ENCODE measurements around the gene CDC37. TPM values are rescaled to one million over a fixed set of nuclear protein-coding genes. Genes with fewer than 3 reads are reported as not detected.

Gene CDC37
- total and polyA plus RNA-seq, 5 donors from 2014 or later: 53.4 to 229 (median 64.6) TPM

GRCh38 chr19:10424011-10424637, 20.8 kb upstream of the CDC37 start:
- Mint-ChIP-seq H3K27me3 (peaks cover 58% of the 10 kb centered on the region), H3K4me3 (peak overlapping the region in 3 of 4 donors; percentile 66 to 88 (median 84)), H3K36me3 (no peaks in the 10 kb centered on the region), H3K4me1 (peaks cover 13 to 76% (median 44%) of the 10 kb centered on the region in 4 donors), H3K27ac (peak overlapping the region; percentile 76 to 95 (median 88)), H3K9me3 (peaks cover 0 to 7% (median 2%) of the 10 kb centered on the region in 7 donors)
- Histone ChIP-seq H3K4me1 (ENCODE audit: control insufficient read depth, insufficient read depth, low read length, poor library complexity, severe bottlenecking) (peaks cover 78% of the 10 kb centered on the region), H3K27ac (ENCODE audit: insufficient read depth, low read length, poor library complexity, severe bottlenecking) (peak overlapping the region; percentile 65), H3K36me3 (ENCODE audit: control insufficient read depth, insufficient read depth, low read length) (no peaks in the 10 kb centered on the region), H3K9me3 (ENCODE audit: control insufficient read depth in 2 of 2, low read length in 2 of 2) (no peaks in the 10 kb centered on the region), H3K27me3 (ENCODE audit: control insufficient read depth, insufficient read depth, low read length) (peaks cover 20% of the 10 kb centered on the region), H3K4me3 (ENCODE audit: low read depth, low read length) (peak overlapping the region; percentile 21)
- ATAC-seq (ENCODE audit: low read depth in 2 of 2) (peak in 1 of 2 donors; percentile 9), DNase-seq (peak; percentile 42 to 65 (median 61))

DNA sequence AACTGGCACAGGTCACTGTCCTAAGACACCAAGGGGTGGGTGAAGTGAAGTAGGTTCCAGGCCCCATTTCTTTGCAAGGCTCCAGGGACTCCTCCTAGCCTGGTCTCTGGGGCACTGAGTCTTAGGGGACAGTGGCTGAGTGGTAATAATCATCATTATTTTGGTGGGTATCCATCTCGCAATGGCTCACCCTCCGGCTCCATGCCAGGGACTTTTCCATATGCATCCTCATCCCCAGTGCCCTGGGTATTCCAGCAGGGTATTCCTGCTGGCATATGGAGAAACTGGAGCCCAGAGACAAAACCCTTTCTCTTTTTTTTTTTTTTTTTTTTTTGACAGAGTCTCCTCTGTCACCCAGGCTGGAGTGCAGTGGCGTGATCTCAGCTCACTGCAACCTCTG, 19.5 kb upstream of the CDC37 start:
- Histone ChIP-seq H3K27ac (ENCODE audit: insufficient read depth, low read length, poor library complexity, severe bottlenecking) (no peak overlapping the region), H3K27me3 (ENCODE audit: control insufficient read depth, insufficient read depth, low read length) (peaks cover 25% of the 10 kb centered on the region), H3K36me3 (ENCODE audit: control insufficient read depth, insufficient read depth, low read length) (no peaks in the 10 kb centered on the region), H3K9me3 (ENCODE audit: control insufficient read depth in 2 of 2, low read length in 2 of 2) (no peaks in the 10 kb centered on the region), H3K4me1 (ENCODE audit: control insufficient read depth, insufficient read depth, low read length, poor library complexity, severe bottlenecking) (peaks cover 76% of the 10 kb centered on the region), H3K4me3 (ENCODE audit: low read depth, low read length) (no peak overlapping the region)
- H3K27me3 Mint-ChIP-seq: peaks cover 58% of the 10 kb centered on the region
- H3K4me3 Mint-ChIP-seq: peak overlapping the region in 2 of 4 donors; percentile 62 to 88
- H3K36me3 Mint-ChIP-seq: no peaks in the 10 kb centered on the region
- DNase-seq (no peak), ATAC-seq (ENCODE audit: low read depth in 2 of 2) (no peak)
- H3K9me3 Mint-ChIP-seq: peaks cover 0 to 8% (median 0%) of the 10 kb centered on the region in 7 donors
- peaks cover 6 to 73% (median 41%) of the 10 kb centered on the region in 4 donors for H3K4me1 Mint-ChIP-seq
- no peak overlapping the region for H3K27ac Mint-ChIP-seq

- peaks cover 25% of the 10 kb centered on the region for H3K27me3 ChIP-seq (ENCODE audit: control insufficient read depth, insufficient read depth, low read length)
- H3K27me3 Mint-ChIP-seq: peaks cover 57% of the 10 kb centered on the region
- no peaks in the 10 kb centered on the region for H3K36me3 ChIP-seq (ENCODE audit: control insufficient read depth, insufficient read depth, low read length)
Observed at GRCh38 chr19:10422046-10422461, 18.7 kb upstream of the CDC37 start.

DNA sequence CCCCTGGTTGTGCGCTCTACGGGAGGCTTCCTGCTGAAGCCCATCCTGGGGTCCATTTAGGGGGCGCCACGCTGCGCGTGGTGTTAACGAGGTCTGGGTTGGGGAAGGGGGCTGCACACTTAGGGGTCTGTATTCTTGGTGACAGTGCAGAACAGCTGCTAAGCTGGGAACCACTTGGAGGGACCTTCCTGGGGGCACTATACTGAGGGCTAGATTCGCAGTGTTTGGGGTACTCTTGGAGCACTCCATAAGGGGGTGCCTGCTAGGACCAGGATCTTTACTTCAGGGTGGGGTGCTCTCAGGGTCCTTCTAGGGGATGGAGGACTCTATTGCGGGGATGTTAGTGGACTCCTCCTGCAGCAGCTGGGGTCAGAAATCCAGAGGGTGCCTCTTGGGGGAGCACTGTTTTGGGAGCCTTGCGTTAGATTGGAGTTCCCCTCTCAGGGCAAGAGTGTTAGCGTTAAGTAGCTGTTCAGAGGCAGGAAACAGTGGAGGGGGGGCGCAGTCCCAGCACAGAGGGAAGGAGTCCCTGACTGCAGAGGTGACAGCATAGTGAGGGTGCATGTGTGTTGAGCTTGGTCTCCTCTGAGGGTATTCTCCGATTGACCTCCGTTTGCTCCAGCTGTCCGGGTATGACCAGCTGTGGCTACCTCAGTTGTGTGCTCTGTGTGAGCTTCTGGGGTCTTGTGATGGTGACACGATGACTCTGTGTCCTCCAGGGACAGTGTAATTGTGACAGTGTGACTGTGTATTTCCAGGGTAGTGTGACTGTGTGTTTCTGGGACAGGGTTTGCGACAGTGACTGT, 18.1 kb upstream of the CDC37 start:
- no peaks in the 10 kb centered on the region for H3K9me3 ChIP-seq (ENCODE audit: control insufficient read depth in 2 of 2, low read length in 2 of 2)
- peak overlapping the region; percentile 37 for H3K4me3 ChIP-seq (ENCODE audit: low read depth, low read length)
- peaks cover 0 to 11% (median 0%) of the 10 kb centered on the region in 7 donors for H3K9me3 Mint-ChIP-seq
- H3K4me1 Mint-ChIP-seq: peaks cover 6 to 70% (median 36%) of the 10 kb centered on the region in 4 donors
- H3K4me3 Mint-ChIP-seq: peak overlapping the region; percentile 11 to 88 (median 61)
- no peak overlapping the region for H3K27ac ChIP-seq (ENCODE audit: insufficient read depth, low read length, poor library complexity, severe bottlenecking)
- peaks cover 72% of the 10 kb centered on the region for H3K4me1 ChIP-seq (ENCODE audit: control insufficient read depth, insufficient read depth, low read length, poor library complexity, severe bottlenecking)
- H3K36me3 Mint-ChIP-seq: no peaks in the 10 kb centered on the region
- H3K27me3 ChIP-seq (ENCODE audit: control insufficient read depth, insufficient read depth, low read length): peaks cover 25% of the 10 kb centered on the region
- ATAC-seq (ENCODE audit: low read depth in 2 of 2): no peak
- DNase-seq: no peak
- no peaks in the 10 kb centered on the region for H3K36me3 ChIP-seq (ENCODE audit: control insufficient read depth, insufficient read depth, low read length)
- H3K27ac Mint-ChIP-seq: peak overlapping the region in 2 of 3 donors; percentile 51 to 54
- H3K27me3 Mint-ChIP-seq: peaks cover 63% of the 10 kb centered on the region

More at GRCh38 chr19:10422046-10422461, 18.7 kb upstream of the CDC37 start:
- Histone ChIP-seq H3K9me3 (ENCODE audit: control insufficient read depth in 2 of 2, low read length in 2 of 2) (no peaks in the 10 kb centered on the region), H3K4me3 (ENCODE audit: low read depth, low read length) (peak overlapping the region; percentile 37), H3K4me1 (ENCODE audit: control insufficient read depth, insufficient read depth, low read length, poor library complexity, severe bottlenecking) (peaks cover 71% of the 10 kb centered on the region), H3K27ac (ENCODE audit: insufficient read depth, low read length, poor library complexity, severe bottlenecking) (no peak overlapping the region)
- Mint-ChIP-seq H3K27ac (peak overlapping the region in 1 of 3 donors; percentile 54), H3K4me3 (peak overlapping the region in 3 of 4 donors; percentile 23 to 88 (median 67)), H3K36me3 (no peaks in the 10 kb centered on the region), H3K9me3 (peaks cover 0 to 8% (median 0%) of the 10 kb centered on the region in 7 donors), H3K4me1 (peaks cover 6 to 68% (median 34%) of the 10 kb centered on the region in 4 donors)
- no peak for DNase-seq
- ATAC-seq (ENCODE audit: low read depth in 2 of 2): no peak

- ATAC-seq (ENCODE audit: low read depth in 2 of 2) (no peak), DNase-seq (peak in 2 of 3 donors; percentile 58 to 79)
- H3K36me3 ChIP-seq (ENCODE audit: control insufficient read depth, insufficient read depth, low read length): no peaks in the 10 kb centered on the region
- H3K4me1 ChIP-seq (ENCODE audit: control insufficient read depth, insufficient read depth, low read length, poor library complexity, severe bottlenecking): peaks cover 75% of the 10 kb centered on the region
- Mint-ChIP-seq H3K4me3 (peak within 1 kb of the TSS; percentile 76 to 97 (median 87)), H3K36me3 (no peaks in the 10 kb centered on the region), H3K9me3 (peaks cover 0 to 11% (median 0%) of the 10 kb centered on the region in 7 donors), H3K4me1 (peaks cover 6 to 75% (median 39%) of the 10 kb centered on the region in 4 donors), H3K27me3 (peaks cover 64% of the 10 kb centered on the region), H3K27ac (peak within 1 kb of the TSS in 2 of 3 donors; percentile 78 to 95)
- H3K9me3 ChIP-seq (ENCODE audit: control insufficient read depth in 2 of 2, low read length in 2 of 2): no peaks in the 10 kb centered on the region
- peaks cover 25% of the 10 kb centered on the region for H3K27me3 ChIP-seq (ENCODE audit: control insufficient read depth, insufficient read depth, low read length)
- H3K4me3 ChIP-seq (ENCODE audit: low read depth, low read length): peak within 1 kb of the TSS; percentile 52
- no peak within 1 kb of the TSS for H3K27ac ChIP-seq (ENCODE audit: insufficient read depth, low read length, poor library complexity, severe bottlenecking)
Observed at GRCh38 chr19:10420444-10421239, 17.3 kb upstream of the CDC37 start, which contains the start of gene PDE4A. TSS of gene PDE4A (plus strand) at chr19:10420538. CDS start at chr19:10420765, 227 bp downstream.

DNA sequence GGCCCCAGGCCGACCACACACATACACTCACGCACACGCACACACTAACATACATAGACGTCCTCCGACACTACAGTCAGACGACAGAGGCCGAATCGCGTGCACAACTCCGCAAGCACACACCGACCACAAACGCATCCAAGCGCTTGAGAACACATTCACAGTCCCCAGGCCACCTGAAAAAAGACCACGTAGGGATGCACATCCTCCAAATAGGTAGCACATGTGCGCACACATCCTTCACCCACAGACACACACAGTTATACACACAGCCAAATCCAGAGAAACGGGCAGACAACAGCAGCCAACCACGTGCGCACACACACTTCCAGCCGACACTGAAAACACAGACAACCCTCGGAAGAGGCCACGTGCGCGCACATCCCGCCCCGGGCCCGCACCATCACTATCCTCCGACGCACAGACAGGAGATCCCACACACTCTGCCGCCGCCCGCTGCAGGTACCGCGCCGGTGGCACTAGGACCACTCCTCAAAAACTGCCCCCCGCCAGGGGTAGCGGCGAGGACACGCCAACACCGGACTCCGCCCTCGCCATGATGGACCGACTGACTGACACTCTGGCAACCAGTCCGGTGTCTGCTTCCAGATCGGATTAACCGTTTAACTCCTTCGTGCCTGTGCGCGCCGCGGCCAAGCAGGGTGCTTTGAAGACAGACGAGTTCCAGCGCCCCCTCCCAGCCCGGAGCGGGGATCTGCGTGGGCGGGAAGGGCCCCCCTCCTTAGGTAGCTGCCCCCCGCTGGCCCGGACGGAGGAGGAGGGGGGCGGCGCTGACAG, 16.5 kb upstream of the CDC37 start:
- H3K4me1 ChIP-seq (ENCODE audit: control insufficient read depth, insufficient read depth, low read length, poor library complexity, severe bottlenecking): peaks cover 67% of the 10 kb centered on the region
- H3K27me3 ChIP-seq (ENCODE audit: control insufficient read depth, insufficient read depth, low read length): peaks cover 25% of the 10 kb centered on the region
- peak overlapping the region; percentile 52 for H3K4me3 ChIP-seq (ENCODE audit: low read depth, low read length)
- Mint-ChIP-seq H3K27ac (peak overlapping the region in 2 of 3 donors; percentile 78 to 95), H3K27me3 (peaks cover 56% of the 10 kb centered on the region), H3K4me3 (peak overlapping the region; percentile 76 to 97 (median 85)), H3K36me3 (no peaks in the 10 kb centered on the region), H3K9me3 (peaks cover 0 to 11% (median 0%) of the 10 kb centered on the region in 7 donors), H3K4me1 (peaks cover 0 to 69% (median 34%) of the 10 kb centered on the region in 4 donors)
- no peaks in the 10 kb centered on the region for H3K9me3 ChIP-seq (ENCODE audit: control insufficient read depth in 2 of 2, low read length in 2 of 2)
- no peak overlapping the region for H3K27ac ChIP-seq (ENCODE audit: insufficient read depth, low read length, poor library complexity, severe bottlenecking)
- DNase-seq: peak in 2 of 3 donors; percentile 58 to 76
- ATAC-seq (ENCODE audit: low read depth in 2 of 2): peak; percentile 4 to 5
- no peaks in the 10 kb centered on the region for H3K36me3 ChIP-seq (ENCODE audit: control insufficient read depth, insufficient read depth, low read length)

All from CD4-positive, CD25-positive, alpha-beta regulatory T cell (primary cell).